ENCODE data around the gene KRT83.

- TF ChIP-seq CTCF (IDR thresholded peaks at IDR 0.05; ENCODE audit: insufficient read depth, low read length, poor library complexity, severe bottlenecking) (no peak), EZH2phosphoT487 (conservative IDR thresholded peaks at IDR 0.05; ENCODE audit: low read length) (no peak)
Observed at GRCh38 chr12:52318241-52318990, 2.8 kb downstream of the KRT83 start.
